ENCODE measurements around the gene PHACTR4.

GRCh38 chr1:28537457-28538199 is 168.1 kb downstream of the PHACTR4 start:
- no peak for TF ChIP-seq CTCF (conservative IDR thresholded peaks at IDR 0.05; ENCODE audit: low read depth, low read length)
- TF ChIP-seq EZH2 (IDR thresholded peaks at IDR 0.05; ENCODE audit: low read length, unreplicated experiment) = no peak
